Stimulated activated CD4-positive, alpha-beta T cell treated with anti-CD3 and anti-CD28 coated beads, Interleukin-15, amount 100 ng/mL, for 24 hours (primary cell): ENCODE results near the gene EEA1.
"Not testable (repeated sequence)": the region's sequence is repeated elsewhere in the genome, so short reads cannot be mapped to it uniquely, and the experiment has no call there.

Experiments
- DNase-seq: peaks from one replicate; pipeline ENCODE4 v3.0.0-alpha.2; 2020

EEA1 gene

GRCh38 chr12:92794356-92794755, 134.7 kb downstream of the EEA1 start:
- DNase-seq: not testable (repeated sequence)

DNA sequence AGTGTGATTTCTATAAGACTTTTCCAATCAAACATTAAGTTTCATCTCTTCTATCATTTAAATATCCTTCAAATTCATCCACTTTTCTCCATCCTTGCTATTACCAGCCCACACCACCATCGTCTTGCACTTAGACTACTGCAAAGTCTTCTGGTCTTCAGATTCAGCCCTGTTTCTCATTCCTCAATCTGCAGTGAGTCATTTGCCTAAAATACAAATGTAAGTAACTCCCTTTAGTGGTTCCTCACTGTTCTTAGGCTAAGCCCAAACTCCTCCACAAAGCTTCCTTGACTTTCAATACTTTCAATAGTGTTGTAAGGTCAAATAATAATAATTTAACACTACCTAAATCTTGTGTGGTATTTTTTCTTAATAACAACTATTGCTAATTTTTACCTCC, 143.1 kb downstream of the EEA1 start:
- no peak for DNase-seq

DNA sequence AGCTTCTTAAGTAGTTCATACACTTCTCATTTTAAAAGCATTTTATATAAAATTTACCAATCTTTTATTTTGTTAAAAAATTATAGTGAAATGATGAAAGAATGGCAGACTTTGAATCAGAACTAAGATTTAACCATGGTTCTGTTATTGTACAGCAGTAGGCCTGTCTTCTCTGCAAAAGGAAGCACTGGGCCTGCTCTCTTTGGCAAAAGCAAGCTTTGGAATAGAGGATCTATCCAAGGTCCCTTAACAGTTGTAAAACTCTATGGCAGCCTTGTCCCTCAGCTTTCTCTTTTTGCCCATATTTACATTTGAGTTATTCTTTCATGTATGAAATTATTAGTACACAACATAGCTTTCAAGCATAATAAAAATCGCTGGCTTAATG, 143.5 kb downstream of the EEA1 start:
- no peak for DNase-seq

DNA sequence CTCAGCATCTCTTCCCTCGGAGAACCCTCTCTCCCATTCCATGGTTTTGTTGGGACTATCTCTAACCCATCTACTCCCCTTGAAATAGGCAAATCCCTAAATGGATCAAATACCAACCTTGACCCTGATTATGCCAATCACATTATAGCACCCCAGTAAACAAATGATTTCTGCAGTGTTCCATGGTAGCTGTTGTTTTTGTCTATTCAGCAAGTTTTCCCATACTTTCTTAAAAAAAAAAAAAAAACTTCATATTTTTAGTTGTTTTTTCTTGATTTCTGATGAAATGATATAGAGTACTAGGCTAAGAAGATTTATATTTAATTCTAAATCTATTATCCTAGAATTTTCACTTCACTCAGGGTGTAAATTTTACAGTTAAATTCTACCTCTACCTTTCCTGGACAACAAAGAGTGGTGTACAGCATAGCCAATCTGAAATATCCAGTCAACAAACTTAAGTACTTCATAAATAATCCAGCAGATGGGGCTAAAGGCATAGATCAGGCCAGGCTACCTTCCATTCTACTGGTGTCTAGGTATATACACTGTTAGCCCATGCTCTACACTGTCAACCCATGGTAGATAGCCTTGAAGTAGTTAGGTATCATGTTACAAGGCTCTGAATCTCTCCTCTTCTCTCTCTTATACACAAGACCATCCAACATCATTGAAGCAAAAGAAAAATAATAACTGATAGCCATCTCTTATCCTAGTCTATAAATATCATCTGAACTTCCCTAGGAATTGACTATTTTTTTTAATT, 144.1 kb downstream of the EEA1 start:
- peak; percentile 11 for DNase-seq

GRCh38 chr12:92784356-92784755, 144.7 kb downstream of the EEA1 start:
- DNase-seq: no peak

DNA sequence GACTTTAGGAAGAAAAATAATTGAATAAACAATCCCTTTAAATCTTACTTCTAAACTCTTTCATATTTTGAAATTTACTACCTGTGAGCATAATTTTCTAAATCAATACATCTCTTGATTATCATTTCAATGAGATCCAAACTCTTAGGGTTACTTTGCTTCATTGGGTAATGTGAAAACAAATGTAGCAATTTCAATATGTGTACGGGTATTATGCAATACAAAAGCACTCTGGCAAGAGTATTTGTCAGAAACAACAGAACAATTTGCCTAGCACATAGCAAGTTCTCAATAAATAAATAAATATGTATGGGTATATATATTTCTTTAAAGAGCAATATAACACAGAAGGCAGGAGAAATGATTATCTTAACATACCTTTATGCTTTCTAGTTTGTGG, 149.2 kb downstream of the EEA1 start:
- DNase-seq: no peak

GRCh38 chr12:92778525-92778924, 150.6 kb downstream of the EEA1 start:
- DNase-seq: no peak

DNA sequence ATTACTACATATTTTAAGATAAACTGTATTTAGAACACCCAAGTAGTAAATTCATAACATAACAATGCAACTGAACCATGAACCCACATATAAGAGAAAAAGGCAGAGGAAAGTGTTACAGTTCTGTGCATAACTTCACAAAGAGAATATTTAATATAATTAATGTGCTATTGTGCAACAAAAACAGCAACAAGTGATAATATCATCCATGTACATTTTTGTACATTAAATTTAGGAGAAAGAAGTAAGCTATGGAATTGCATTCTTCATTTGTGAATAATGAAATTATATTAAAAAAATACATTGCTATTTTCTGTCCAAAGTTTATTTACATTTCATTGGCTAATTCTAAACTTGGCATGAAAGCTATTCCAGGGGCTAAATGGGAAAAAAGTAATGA, 153.7 kb downstream of the EEA1 start:
- no peak for DNase-seq

DNA sequence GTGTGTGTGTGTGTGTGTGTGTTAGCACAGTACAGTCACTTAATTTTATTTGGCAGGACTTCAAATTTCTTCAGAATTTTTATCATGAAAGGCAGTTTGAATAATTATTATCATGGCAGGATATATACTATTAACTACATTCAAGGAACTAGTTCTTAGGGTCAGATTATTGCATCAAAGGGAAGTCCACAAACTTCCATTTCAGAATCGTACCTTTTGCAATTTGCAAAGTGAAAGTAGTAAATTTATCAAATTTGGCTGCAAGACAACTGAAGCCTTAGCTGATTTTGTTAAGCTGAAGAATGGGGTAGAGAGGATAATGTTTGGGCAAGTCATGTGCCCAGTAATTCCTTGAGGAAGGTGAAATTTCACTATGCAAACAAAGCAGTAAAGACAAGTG, 158.1 kb downstream of the EEA1 start:
- DNase-seq: no peak

- no peak for DNase-seq
Measured at GRCh38 chr12:92769124-92769901, 159.8 kb downstream of the EEA1 start.

GRCh38 chr12:92765871-92766270, 163.2 kb downstream of the EEA1 start:
- DNase-seq: no peak

GRCh38 chr12:92764831-92765230, 164.3 kb downstream of the EEA1 start:
- DNase-seq: no peak

DNA sequence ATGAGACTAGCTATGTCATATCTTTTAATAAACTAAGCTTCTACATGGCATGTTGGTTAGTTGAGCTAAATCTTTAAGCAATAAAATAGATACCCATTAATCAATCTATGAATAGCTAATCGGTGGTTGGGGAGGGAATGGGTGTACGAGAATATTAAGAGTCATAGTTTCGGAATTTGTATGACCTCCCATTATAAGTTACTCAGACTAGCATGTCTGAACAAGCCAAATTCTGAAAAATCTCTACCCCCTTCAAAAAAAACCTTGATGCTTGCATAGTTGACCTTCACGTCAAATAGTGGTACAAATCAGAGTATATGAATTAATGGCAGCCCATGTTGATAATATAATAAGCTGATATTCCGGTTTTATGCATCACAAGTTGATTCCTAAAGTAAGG, 166.3 kb downstream of the EEA1 start:
- no peak for DNase-seq

GRCh38 chr12:92759634-92760268, 169.3 kb downstream of the EEA1 start:
- DNase-seq: no peak

DNA sequence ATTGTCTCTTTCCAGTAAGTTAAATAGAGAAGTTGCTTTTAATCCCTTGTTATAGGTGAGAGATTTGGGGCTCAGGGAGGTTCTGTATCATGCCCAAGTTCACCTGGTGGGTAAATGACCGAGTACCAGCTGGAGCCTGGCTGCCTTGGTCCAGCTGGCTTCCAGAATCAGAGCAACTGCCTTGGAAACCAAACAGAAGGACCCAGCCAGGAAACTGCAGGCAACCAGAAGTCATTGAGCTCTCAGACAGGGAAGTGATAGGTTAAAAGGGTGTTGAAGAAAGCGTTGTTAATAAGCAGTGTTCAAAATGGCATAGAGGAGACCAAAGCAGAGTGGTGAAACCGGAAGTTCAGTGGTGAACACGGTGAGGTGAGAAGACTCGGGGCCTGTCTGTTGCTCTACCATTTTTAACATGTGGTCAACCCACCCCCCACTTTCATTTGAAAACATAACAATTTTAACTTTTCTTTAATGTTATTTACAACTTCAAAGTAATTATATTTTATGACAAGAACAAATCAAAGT, 171.4 kb downstream of the EEA1 start:
- DNase-seq: no peak

GRCh38 chr12:92756898-92757596, 172.0 kb downstream of the EEA1 start:
- no peak for DNase-seq

DNA sequence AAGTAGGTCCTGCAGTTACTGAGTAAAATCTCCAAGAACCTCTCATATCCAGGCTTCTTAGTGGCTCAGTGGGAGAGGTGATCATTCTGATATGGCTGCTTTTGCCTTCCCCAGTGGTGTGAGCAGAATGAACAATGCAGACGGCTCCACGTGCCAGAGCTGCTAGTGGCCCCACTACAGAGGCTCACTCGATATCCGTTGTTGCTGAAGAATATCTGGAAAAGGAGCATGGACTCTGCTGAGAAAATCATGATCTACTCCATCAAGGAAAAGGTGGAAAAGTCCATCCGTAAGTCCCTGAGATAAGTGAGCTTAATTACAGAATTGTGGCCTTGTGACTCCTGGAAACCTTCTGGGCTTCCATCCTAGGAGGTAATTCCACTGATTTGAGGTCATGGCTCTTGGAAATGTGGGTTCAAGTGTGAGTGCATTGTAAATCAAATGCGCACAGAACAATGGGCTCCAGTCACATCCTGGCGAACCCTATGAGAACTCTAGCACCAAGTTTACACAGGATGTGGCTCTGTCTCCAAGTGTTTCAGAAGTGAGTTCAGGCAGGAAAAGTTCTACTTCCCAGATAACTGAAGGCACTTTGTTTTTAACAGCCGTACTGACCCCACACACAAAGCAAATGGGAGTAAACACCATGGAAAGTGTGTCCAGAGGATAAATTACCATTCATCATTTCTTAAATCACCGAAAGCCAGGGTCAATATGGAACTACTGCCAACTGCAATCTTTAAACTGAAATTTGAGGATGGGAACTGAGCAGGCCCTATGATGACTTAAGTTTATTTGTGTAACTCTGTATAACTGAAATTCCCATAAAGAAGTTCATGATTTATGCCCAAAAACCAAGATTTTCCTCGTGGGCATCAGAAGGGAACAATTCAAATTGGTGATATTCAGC, 174.9 kb downstream of the EEA1 start:
- DNase-seq: no peak

- not testable (repeated sequence) for DNase-seq
Measured at GRCh38 chr12:92749691-92750090, 179.4 kb downstream of the EEA1 start.

DNA sequence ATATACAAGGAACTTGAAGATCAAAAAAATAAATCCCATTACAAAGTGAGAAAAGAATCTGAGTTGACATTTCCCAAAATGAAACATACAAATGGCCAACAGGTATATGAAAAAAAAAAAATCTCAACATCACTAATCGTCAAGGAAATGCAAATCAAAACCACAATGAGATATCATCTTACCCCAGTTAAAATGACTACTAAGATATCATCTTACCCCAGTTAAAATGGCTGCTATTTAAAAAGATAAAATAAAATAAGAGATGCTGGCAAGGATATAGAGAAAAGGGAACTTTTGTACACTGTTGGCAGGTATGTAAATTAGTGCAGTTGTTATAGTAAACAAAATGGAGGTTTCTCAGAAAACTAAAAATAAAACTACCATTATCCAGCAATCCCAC, 181.9 kb downstream of the EEA1 start:
- no peak for DNase-seq

GRCh38 chr12:92745856-92746550, 183.1 kb downstream of the EEA1 start:
- DNase-seq: no peak

- no peak for DNase-seq
Measured at GRCh38 chr12:92743026-92743425, 186.1 kb downstream of the EEA1 start.
